ENCODE measurements around the gene ABHD14A. TPM values are rescaled to one million over a fixed set of nuclear protein-coding genes. Genes with fewer than 3 reads are reported as not detected.

Gene ABHD14A
- total and polyA plus RNA-seq, 2 donors: 12.7 to 17.6 TPM

DNA sequence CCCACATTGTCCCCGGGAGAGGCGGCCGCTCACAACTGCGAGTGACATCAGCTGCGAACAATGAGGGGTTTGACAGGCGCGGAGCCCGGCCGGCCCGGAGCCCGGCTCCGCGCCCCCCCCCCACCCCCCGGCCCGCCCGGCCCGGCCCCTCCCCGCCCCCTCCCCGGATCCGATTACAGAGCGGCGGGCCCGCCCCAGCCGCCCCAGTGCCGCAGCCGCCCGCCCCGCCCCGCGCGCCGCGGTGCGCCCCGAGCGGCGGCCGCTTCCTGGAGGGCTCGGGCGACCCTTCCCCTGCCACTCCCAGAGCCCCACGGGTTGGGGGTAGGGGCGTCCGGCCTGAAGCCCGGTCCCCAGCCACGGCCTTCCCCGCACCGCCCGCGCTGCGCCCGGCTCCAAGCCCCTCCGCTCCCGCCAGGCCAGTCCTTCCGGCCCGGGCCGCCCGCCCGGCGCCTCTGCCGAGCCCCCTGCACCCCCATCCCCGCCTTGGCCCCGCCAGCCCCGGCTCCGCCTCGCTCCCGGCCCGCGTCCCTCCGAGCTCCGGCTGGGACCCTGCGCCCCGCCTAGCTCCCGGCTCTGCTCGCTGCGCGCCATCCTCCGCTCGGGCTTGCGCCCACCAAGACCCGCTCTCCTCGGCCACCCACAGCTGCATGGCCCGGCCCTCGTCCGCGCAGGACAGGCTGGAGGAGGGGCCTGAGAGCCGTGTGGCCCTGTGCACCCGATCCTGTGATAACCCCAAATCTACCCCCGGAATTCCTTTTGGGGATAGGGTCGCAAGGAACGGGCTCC, 7.3 kb upstream of the ABHD14A start, which contains the start of gene PCBP4:
TSS of gene PCBP4 (minus strand) at position 71 of the 786 bp plus-strand sequence. CDS start 6,214 bp downstream, outside the sequence.
- Histone ChIP-seq H3K4me3 (ENCODE audit: low read length in 2 of 2) (peak within 1 kb of the TSS; percentile 29 to 57), H3K27me3 (ENCODE audit: control insufficient read depth in 2 of 2, insufficient read depth in 1 of 2, low read length in 1 of 2) (peaks cover 11 to 63% of the 10 kb centered on the region in 2 donors), H3K4me1 (ENCODE audit: control insufficient read depth in 2 of 2, insufficient read depth in 2 of 2, low read length in 2 of 2) (peaks cover 28 to 39% of the 10 kb centered on the region in 2 donors), H3K27ac (ENCODE audit: low read depth in 1 of 2, low read length in 1 of 2) (peak within 1 kb of the TSS in 1 of 2 donors; percentile 74), H3K36me3 (ENCODE audit: control insufficient read depth in 2 of 2, insufficient read depth in 2 of 2, low read length in 1 of 2) (no peaks in the 10 kb centered on the region), H3K9me3 (ENCODE audit: control insufficient read depth in 2 of 2, insufficient read depth in 1 of 2, low read length in 1 of 2) (no peaks in the 10 kb centered on the region)
- 2% methylated on average over 89 of the region's 90 CpGs for WGBS
- DNase-seq (ENCODE audit: low read depth in 6 of 9, low spot score in 9 of 9): no peak

- peaks cover 28 to 41% of the 10 kb centered on the region in 2 donors for H3K4me1 ChIP-seq (ENCODE audit: control insufficient read depth in 2 of 2, insufficient read depth in 2 of 2, low read length in 2 of 2)
- DNase-seq (ENCODE audit: low read depth in 6 of 9, low spot score in 9 of 9): no peak
- peak overlapping the region; percentile 29 to 57 for H3K4me3 ChIP-seq (ENCODE audit: low read length in 2 of 2)
- H3K9me3 ChIP-seq (ENCODE audit: control insufficient read depth in 2 of 2, insufficient read depth in 1 of 2, low read length in 1 of 2): no peaks in the 10 kb centered on the region
- H3K27me3 ChIP-seq (ENCODE audit: control insufficient read depth in 2 of 2, insufficient read depth in 1 of 2, low read length in 1 of 2): peaks cover 11 to 56% of the 10 kb centered on the region in 2 donors
- no peak overlapping the region for H3K27ac ChIP-seq (ENCODE audit: low read depth in 1 of 2, low read length in 1 of 2)
- H3K36me3 ChIP-seq (ENCODE audit: control insufficient read depth in 2 of 2, insufficient read depth in 2 of 2, low read length in 1 of 2): no peaks in the 10 kb centered on the region
- WGBS: 33% methylated on average over 11 of the region's 11 CpGs
Measured at GRCh38 chr3:51968170-51968775, 6.6 kb upstream of the ABHD14A start.

DNA sequence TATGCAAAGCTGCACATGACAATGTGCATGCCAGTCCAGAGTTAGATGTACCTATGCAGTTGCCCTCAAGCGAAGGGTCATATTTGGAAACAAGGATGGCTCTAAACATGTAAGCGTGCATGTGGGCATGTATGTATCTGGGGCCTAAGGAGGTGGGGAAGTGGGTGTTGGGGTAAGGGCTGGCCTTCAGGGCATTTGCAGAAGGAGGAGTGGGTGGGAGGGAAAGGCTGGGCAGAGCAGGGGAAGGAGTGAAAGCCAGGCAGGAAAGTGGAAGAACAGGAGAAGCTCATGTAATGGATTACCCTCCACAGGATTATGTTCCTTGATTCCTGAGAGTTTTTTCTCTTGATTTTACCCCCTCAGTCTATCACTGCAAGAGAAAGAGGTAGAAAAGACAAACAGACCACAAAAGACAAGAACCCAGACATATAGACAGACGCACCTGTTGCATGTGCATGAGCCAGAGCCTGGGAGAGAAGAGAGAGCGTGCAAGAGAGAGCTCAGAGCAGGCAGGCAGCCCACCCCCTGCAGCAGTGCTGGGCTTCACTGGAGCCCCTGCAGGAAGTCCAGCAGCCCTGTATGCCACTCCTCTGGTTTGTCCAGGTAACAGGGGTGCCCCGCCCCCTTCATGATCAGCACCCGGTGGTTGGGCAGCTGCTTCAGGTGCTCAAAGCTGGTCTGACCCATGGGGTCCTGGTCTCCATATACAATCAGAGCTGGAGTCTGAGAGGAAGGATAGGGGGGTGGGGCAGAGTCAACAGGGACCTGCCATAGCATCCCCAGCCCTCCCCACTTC, 5.8 kb upstream of the ABHD14A start:
- no peaks in the 10 kb centered on the region for H3K9me3 ChIP-seq (ENCODE audit: control insufficient read depth in 2 of 2, insufficient read depth in 1 of 2, low read length in 1 of 2)
- peak in 2 of 9 donors; percentile 53 to 72 for DNase-seq (ENCODE audit: low read depth in 6 of 9, low spot score in 9 of 9)
- no peak overlapping the region for H3K4me3 ChIP-seq (ENCODE audit: low read length in 2 of 2)
- H3K27me3 ChIP-seq (ENCODE audit: control insufficient read depth in 2 of 2, insufficient read depth in 1 of 2, low read length in 1 of 2): peaks cover 11 to 48% of the 10 kb centered on the region in 2 donors
- peak overlapping the region in 1 of 2 donors; percentile 14 for H3K27ac ChIP-seq (ENCODE audit: low read depth in 1 of 2, low read length in 1 of 2)
- peaks cover 29 to 49% of the 10 kb centered on the region in 2 donors for H3K4me1 ChIP-seq (ENCODE audit: control insufficient read depth in 2 of 2, insufficient read depth in 2 of 2, low read length in 2 of 2)
- H3K36me3 ChIP-seq (ENCODE audit: control insufficient read depth in 2 of 2, insufficient read depth in 2 of 2, low read length in 1 of 2): no peaks in the 10 kb centered on the region
- 63% methylated on average over 6 of the region's 6 CpGs for WGBS

- DNase-seq (ENCODE audit: low read depth in 6 of 9, low spot score in 9 of 9): no peak
- H3K4me3 ChIP-seq (ENCODE audit: low read length in 2 of 2): no peak overlapping the region
- H3K27ac ChIP-seq (ENCODE audit: low read depth in 1 of 2, low read length in 1 of 2): no peak overlapping the region
- H3K4me1 ChIP-seq (ENCODE audit: control insufficient read depth in 2 of 2, insufficient read depth in 2 of 2, low read length in 2 of 2): peaks cover 35 to 56% of the 10 kb centered on the region in 2 donors
- WGBS: 95% methylated on average over 4 of the region's 4 CpGs
- H3K27me3 ChIP-seq (ENCODE audit: control insufficient read depth in 2 of 2, insufficient read depth in 1 of 2, low read length in 1 of 2): peaks cover 11 to 40% of the 10 kb centered on the region in 2 donors
- H3K36me3 ChIP-seq (ENCODE audit: control insufficient read depth in 2 of 2, insufficient read depth in 2 of 2, low read length in 1 of 2): no peaks in the 10 kb centered on the region
- no peaks in the 10 kb centered on the region for H3K9me3 ChIP-seq (ENCODE audit: control insufficient read depth in 2 of 2, insufficient read depth in 1 of 2, low read length in 1 of 2)
Measured at GRCh38 chr3:51969841-51970240, 5.0 kb upstream of the ABHD14A start.

GRCh38 chr3:51970606-51971300, 4.1 kb upstream of the ABHD14A start:
- H3K4me1 ChIP-seq (ENCODE audit: control insufficient read depth in 2 of 2, insufficient read depth in 2 of 2, low read length in 2 of 2): peaks cover 35 to 62% of the 10 kb centered on the region in 2 donors
- WGBS: 92% methylated on average over 6 of the region's 6 CpGs

DNA sequence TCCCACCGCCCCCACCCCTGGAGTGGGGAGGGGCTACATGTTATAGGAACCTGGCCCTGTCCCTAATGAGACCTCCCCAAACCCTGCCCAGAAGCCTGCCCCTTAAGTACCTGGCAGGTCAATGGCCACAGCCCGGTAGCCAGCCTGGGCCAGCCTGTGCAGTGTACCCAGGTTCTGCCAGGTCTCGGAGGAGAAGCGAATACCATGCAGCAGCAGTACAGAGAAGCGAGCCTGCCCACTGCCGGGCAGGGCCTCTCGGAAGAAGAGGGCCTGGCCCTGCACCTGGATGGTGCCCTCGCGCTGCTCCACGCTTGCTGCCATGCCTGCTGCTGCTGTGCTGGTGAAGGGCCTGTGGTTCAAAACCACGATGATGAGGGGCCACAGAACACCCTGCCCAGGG, 3.5 kb upstream of the ABHD14A start:
- Histone ChIP-seq H3K27ac (ENCODE audit: low read depth in 1 of 2, low read length in 1 of 2) (no peak overlapping the region), H3K4me3 (ENCODE audit: low read length in 2 of 2) (no peak overlapping the region), H3K27me3 (ENCODE audit: control insufficient read depth in 2 of 2, insufficient read depth in 1 of 2, low read length in 1 of 2) (peaks cover 11 to 25% of the 10 kb centered on the region in 2 donors), H3K9me3 (ENCODE audit: control insufficient read depth in 2 of 2, insufficient read depth in 1 of 2, low read length in 1 of 2) (no peaks in the 10 kb centered on the region), H3K36me3 (ENCODE audit: control insufficient read depth in 2 of 2, insufficient read depth in 2 of 2, low read length in 1 of 2) (no peaks in the 10 kb centered on the region), H3K4me1 (ENCODE audit: control insufficient read depth in 2 of 2, insufficient read depth in 2 of 2, low read length in 2 of 2) (peaks cover 35 to 68% of the 10 kb centered on the region in 2 donors)
- 93% methylated on average over 11 of the region's 11 CpGs for WGBS
- no peak for DNase-seq (ENCODE audit: low read depth in 6 of 9, low spot score in 9 of 9)

More at GRCh38 chr3:51970606-51971300, 4.1 kb upstream of the ABHD14A start:
- Histone ChIP-seq H3K27me3 (ENCODE audit: control insufficient read depth in 2 of 2, insufficient read depth in 1 of 2, low read length in 1 of 2) (peaks cover 11 to 31% of the 10 kb centered on the region in 2 donors), H3K36me3 (ENCODE audit: control insufficient read depth in 2 of 2, insufficient read depth in 2 of 2, low read length in 1 of 2) (no peaks in the 10 kb centered on the region), H3K4me3 (ENCODE audit: low read length in 2 of 2) (no peak overlapping the region), H3K9me3 (ENCODE audit: control insufficient read depth in 2 of 2, insufficient read depth in 1 of 2, low read length in 1 of 2) (no peaks in the 10 kb centered on the region), H3K27ac (ENCODE audit: low read depth in 1 of 2, low read length in 1 of 2) (no peak overlapping the region)
- no peak for DNase-seq (ENCODE audit: low read depth in 6 of 9, low spot score in 9 of 9)

DNA sequence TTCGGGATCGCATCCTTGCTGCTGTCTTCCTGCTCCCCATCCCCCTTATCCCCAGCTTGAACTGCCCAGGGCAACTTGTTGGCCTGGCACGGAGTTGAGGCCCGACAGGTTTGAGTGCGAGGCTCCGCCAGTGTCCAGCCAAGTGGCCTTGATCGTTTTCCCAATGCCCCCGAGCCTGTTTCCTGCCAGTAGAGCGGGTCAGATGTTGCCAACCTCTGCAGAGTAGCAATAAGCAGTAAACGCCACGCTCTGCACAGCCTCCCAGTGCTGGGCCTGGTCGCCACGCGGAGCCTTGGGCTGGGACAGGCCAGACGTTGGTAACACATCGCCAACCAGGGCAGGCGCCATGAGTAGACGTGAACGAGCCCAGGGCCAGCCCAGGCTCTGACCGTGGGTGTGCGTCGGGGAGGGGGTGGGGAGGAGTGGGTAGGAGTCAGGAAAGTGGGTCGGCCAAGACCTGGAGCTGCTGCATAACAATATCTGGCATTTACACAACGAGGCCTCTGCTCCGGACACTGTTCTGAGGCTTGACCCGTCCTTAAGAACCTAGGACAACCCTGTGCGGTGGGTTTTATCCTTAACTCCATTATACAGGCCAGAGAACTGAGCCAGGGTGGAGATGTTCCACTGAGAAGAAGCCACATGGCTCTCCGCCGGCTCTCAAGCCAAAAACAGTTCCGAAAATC, 444 bp upstream of the ABHD14A start:
- DNase-seq (ENCODE audit: low read depth in 6 of 9, low spot score in 9 of 9): no peak
- Histone ChIP-seq H3K9me3 (ENCODE audit: control insufficient read depth in 2 of 2, insufficient read depth in 1 of 2, low read length in 1 of 2) (no peaks in the 10 kb centered on the region), H3K4me1 (ENCODE audit: control insufficient read depth in 2 of 2, insufficient read depth in 2 of 2, low read length in 2 of 2) (peaks cover 16 to 43% of the 10 kb centered on the region in 2 donors), H3K36me3 (ENCODE audit: control insufficient read depth in 2 of 2, insufficient read depth in 2 of 2, low read length in 1 of 2) (no peaks in the 10 kb centered on the region), H3K27ac (ENCODE audit: low read depth in 1 of 2, low read length in 1 of 2) (peak overlapping the region; percentile 70 to 85), H3K4me3 (ENCODE audit: low read length in 2 of 2) (peak overlapping the region; percentile 80 to 85), H3K27me3 (ENCODE audit: control insufficient read depth in 2 of 2, insufficient read depth in 1 of 2, low read length in 1 of 2) (no peaks in the 10 kb centered on the region)
- 34% methylated on average over 30 of the region's 30 CpGs for WGBS
